PFSK-1 (cell line): Measurements from ENCODE around the gene MAGOHB.

Experiments used
- POLR2AphosphoS5 ChIP-seq: IDR thresholded peaks from 2 replicates; pipeline ENCODE4 v1.6.1; 2012; ENCODE audit warnings: low read depth, mild to moderate bottlenecking, control low read depth, low read length, moderate library complexity
- SIN3A ChIP-seq: IDR thresholded peaks from 2 replicates; pipeline ENCODE4 v1.6.1; 2012; ENCODE audit warnings: mild to moderate bottlenecking, low read length, moderate library complexity, borderline replicate concordance; ENCODE audit not compliant: insufficient read depth
- TF ChIP-seq, protein P1 (sequence below), 2 experiments: IDR thresholded peaks; 2 replicates each; pipeline versions ENCODE4 v1.6.1 to v1.8.0; 2011 to 2012; ENCODE audit warnings: low read depth in 2 of 2, low read length in 2 of 2, control low read depth in 1 of 2, inconsistent platforms in 1 of 2, mild to moderate bottlenecking in 1 of 2, moderate library complexity in 1 of 2; ENCODE audit not compliant: insufficient read depth in 1 of 2

GRCh38 chr12:10618338-10618987 lies 5.1 kb upstream of the MAGOHB start:
- TF ChIP-seq, protein P1, sequence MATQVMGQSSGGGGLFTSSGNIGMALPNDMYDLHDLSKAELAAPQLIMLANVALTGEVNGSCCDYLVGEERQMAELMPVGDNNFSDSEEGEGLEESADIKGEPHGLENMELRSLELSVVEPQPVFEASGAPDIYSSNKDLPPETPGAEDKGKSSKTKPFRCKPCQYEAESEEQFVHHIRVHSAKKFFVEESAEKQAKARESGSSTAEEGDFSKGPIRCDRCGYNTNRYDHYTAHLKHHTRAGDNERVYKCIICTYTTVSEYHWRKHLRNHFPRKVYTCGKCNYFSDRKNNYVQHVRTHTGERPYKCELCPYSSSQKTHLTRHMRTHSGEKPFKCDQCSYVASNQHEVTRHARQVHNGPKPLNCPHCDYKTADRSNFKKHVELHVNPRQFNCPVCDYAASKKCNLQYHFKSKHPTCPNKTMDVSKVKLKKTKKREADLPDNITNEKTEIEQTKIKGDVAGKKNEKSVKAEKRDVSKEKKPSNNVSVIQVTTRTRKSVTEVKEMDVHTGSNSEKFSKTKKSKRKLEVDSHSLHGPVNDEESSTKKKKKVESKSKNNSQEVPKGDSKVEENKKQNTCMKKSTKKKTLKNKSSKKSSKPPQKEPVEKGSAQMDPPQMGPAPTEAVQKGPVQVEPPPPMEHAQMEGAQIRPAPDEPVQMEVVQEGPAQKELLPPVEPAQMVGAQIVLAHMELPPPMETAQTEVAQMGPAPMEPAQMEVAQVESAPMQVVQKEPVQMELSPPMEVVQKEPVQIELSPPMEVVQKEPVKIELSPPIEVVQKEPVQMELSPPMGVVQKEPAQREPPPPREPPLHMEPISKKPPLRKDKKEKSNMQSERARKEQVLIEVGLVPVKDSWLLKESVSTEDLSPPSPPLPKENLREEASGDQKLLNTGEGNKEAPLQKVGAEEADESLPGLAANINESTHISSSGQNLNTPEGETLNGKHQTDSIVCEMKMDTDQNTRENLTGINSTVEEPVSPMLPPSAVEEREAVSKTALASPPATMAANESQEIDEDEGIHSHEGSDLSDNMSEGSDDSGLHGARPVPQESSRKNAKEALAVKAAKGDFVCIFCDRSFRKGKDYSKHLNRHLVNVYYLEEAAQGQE (IDR thresholded peaks at IDR 0.05; ENCODE audit: insufficient read depth in 1 of 2, low read depth in 2 of 2, low read length in 2 of 2): no peak
- TF ChIP-seq POLR2AphosphoS5 (no peak), SIN3A (no peak)
